GM21381 (cell line): Measurements from ENCODE around the gene KLHL29.
"Not testable (repeated sequence)": the region's sequence is repeated elsewhere in the genome, so short reads cannot be mapped to it uniquely, and the experiment has no call there.

Source experiments
- ATAC-seq: cut with Tn5 transposase; IDR thresholded peaks from one replicate; pipeline ENCODE4 v1.9.1; 2021; ENCODE audit warnings: mild to moderate bottlenecking, moderate library complexity; ENCODE audit not compliant: unreplicated experiment

The KLHL29 gene

GRCh38 chr2:23734416-23734815 is 349.4 kb downstream of the KLHL29 start:
- no peak for ATAC-seq

GRCh38 chr2:23736783-23737182 is 351.8 kb downstream of the KLHL29 start:
- ATAC-seq, result not testable (repeated sequence)

GRCh38 chr2:23745068-23745725 is 360.2 kb downstream of the KLHL29 start:
- peak; percentile 37 for ATAC-seq

GRCh38 chr2:23745726-23746105 is 360.7 kb downstream of the KLHL29 start:
- peak; percentile 59 for ATAC-seq

- ATAC-seq, result peak; percentile 42
Measured at GRCh38 chr2:23746141-23746863, 361.3 kb downstream of the KLHL29 start.

GRCh38 chr2:23751747-23752265 is 366.8 kb downstream of the KLHL29 start:
- ATAC-seq, result no peak

GRCh38 chr2:23753291-23754010 is 368.5 kb downstream of the KLHL29 start:
- ATAC-seq, result no peak

GRCh38 chr2:23754970-23755369 is 370.0 kb downstream of the KLHL29 start:
- ATAC-seq, result no peak

- ATAC-seq, result no peak
Measured at GRCh38 chr2:23756593-23757292, 371.8 kb downstream of the KLHL29 start.

- no peak for ATAC-seq
Measured at GRCh38 chr2:23757686-23758433, 372.9 kb downstream of the KLHL29 start.
